Adipose tissue (tissue), 3 donors: Measurements from ENCODE around the gene CNOT10. TPM values are rescaled to one million over a fixed set of nuclear protein-coding genes. Genes with fewer than 3 reads are reported as not detected.

Experiments
- polyA plus RNA-seq, 3 donors: library from polyadenylated mRNA; stranded (reverse); fragments of 200-250 nt; gene quantifications; one replicate each; pipeline ENCODE4 v1.2.3, GENCODE V29; 2013
- donor health status: healthy with polysubstance abuse.
- donor health status: Bipolar disorder and iron deficiency.
- donor health status: healthy.

Gene CNOT10
- polyA plus RNA-seq, 3 donors: 9.5 to 14.5 (median 10.6) TPM

Other genes with a start within 250 kb of the CNOT10 start
- 10 to 100 TPM; 10.0 to 21.3 (median 19.0) TPM for gene CMTM6, start 182.3 kb upstream of the CNOT10 start, polyA plus RNA-seq
- gene DYNC1LI1, start 114.3 kb upstream of the CNOT10 start, polyA plus RNA-seq: 10 to 100 TPM in 2 of 3 donors, 1 to 10 TPM in 1; 9.5 to 21.7 (median 19.6) TPM
- under 1 TPM in 2 of 3 donors, not detected in 1; under 0.01 to 0.01 TPM for gene TRIM71, start 132.8 kb downstream of the CNOT10 start, polyA plus RNA-seq